Measurements from ENCODE around the gene ETS2.

The ETS2 gene

DNA sequence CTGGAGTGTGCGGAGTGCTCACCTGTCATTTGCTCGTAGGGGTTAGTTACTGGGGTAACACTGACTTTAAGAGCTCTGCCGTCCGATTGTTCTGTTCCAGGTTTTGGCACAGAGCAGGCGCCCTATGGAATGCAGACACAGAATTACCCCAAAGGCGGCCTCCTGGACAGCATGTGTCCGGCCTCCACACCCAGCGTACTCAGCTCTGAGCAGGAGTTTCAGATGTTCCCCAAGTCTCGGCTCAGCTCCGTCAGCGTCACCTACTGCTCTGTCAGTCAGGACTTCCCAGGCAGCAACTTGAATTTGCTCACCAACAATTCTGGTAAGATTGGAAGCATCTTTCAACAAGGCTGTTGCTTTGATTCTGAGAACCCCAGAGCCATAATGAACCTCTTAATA is 12.6 kb downstream of the ETS2 start:
- WGBS (ENCODE audit: extremely low coverage, insufficient coverage, low lambda C conversion rate), result no CpG with 5 or more reads among the region's 11 CpGs
- Histone ChIP-seq H3K79me2 (ENCODE audit: control insufficient read depth, insufficient read depth, low read length) (peaks cover 3% of the 10 kb centered on the region), H2BK15ac (replicated peaks; ENCODE audit: low read depth) (no peak overlapping the region), H3K4ac (ENCODE audit: low read depth, low read length) (no peak overlapping the region), H3K56ac (ENCODE audit: low read length) (no peak overlapping the region), H2BK5ac (ENCODE audit: low read length) (no peak overlapping the region), H3K27me3 (ENCODE audit: insufficient read depth, low read length, poor library complexity) (no peaks in the 10 kb centered on the region), H3K36me3 (ENCODE audit: control insufficient read depth, insufficient read depth, low read length) (peaks cover 39% of the 10 kb centered on the region), H2BK120ac (ENCODE audit: low read depth, low read length) (no peak overlapping the region), H3K23ac (ENCODE audit: low read length) (no peak overlapping the region), H3K4me3 (ENCODE audit: low read length) (no peak overlapping the region), H3K4me2 (ENCODE audit: low read length) (no peak overlapping the region), H3K18ac (ENCODE audit: low read length) (no peak overlapping the region), H3K79me1 (ENCODE audit: low read length) (peaks cover 14% of the 10 kb centered on the region), H2AK5ac (ENCODE audit: low read length) (no peak overlapping the region), H3K27ac (ENCODE audit: low read depth, low read length) (no peak overlapping the region), H3K4me1 (ENCODE audit: control insufficient read depth, low read depth, low read length) (peaks cover 11% of the 10 kb centered on the region), H4K8ac (ENCODE audit: low read depth, low read length) (no peak overlapping the region), H4K5ac (ENCODE audit: low read length) (no peak overlapping the region), H3K9ac (ENCODE audit: low read length) (no peak overlapping the region)
- DNase-seq, result no peak

DNA sequence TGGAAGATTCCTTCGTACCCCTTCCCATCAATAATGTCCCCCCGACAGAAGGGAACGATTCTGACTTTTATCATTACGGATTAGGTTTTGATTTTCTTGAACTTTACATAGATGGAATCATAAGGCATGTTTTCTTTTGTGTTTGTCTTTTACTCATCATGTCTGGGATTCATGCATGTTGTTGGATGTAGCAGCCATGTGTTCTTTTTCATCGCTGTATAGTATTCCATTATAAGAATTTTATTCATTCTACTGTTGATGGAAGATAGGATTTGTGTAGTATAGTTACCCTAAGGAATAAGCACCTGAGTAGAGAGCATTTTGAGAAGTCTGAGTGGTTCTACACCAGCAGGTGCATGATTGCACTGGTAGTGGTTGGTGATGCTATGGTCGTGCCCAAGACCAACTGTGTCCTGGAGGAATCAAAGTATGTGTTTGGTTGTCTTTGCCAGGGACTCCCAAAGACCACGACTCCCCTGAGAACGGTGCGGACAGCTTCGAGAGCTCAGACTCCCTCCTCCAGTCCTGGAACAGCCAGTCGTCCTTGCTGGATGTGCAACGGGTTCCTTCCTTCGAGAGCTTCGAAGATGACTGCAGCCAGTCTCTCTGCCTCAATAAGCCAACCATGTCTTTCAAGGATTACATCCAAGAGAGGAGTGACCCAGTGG is 13.5 kb downstream of the ETS2 start:
- Histone ChIP-seq H3K79me2 (ENCODE audit: control insufficient read depth, insufficient read depth, low read length) (peaks cover 3% of the 10 kb centered on the region), H3K36me3 (ENCODE audit: control insufficient read depth, insufficient read depth, low read length) (peaks cover 39% of the 10 kb centered on the region), H3K56ac (ENCODE audit: low read length) (no peak overlapping the region), H3K18ac (ENCODE audit: low read length) (no peak overlapping the region), H3K27ac (ENCODE audit: low read depth, low read length) (no peak overlapping the region), H2BK5ac (ENCODE audit: low read length) (no peak overlapping the region), H3K9ac (ENCODE audit: low read length) (no peak overlapping the region), H3K4me3 (ENCODE audit: low read length) (no peak overlapping the region), H2BK15ac (replicated peaks; ENCODE audit: low read depth) (no peak overlapping the region), H3K23ac (ENCODE audit: low read length) (no peak overlapping the region), H3K27me3 (ENCODE audit: insufficient read depth, low read length, poor library complexity) (no peaks in the 10 kb centered on the region), H3K4ac (ENCODE audit: low read depth, low read length) (no peak overlapping the region), H3K79me1 (ENCODE audit: low read length) (peaks cover 12% of the 10 kb centered on the region), H4K8ac (ENCODE audit: low read depth, low read length) (no peak overlapping the region), H2BK120ac (ENCODE audit: low read depth, low read length) (no peak overlapping the region), H3K4me2 (ENCODE audit: low read length) (no peak overlapping the region), H2AK5ac (ENCODE audit: low read length) (no peak overlapping the region), H4K5ac (ENCODE audit: low read length) (no peak overlapping the region), H3K4me1 (ENCODE audit: control insufficient read depth, low read depth, low read length) (peaks cover 6% of the 10 kb centered on the region)
- DNase-seq, result no peak
- no CpG with 5 or more reads among the region's 14 CpGs for WGBS (ENCODE audit: extremely low coverage, insufficient coverage, low lambda C conversion rate)

DNA sequence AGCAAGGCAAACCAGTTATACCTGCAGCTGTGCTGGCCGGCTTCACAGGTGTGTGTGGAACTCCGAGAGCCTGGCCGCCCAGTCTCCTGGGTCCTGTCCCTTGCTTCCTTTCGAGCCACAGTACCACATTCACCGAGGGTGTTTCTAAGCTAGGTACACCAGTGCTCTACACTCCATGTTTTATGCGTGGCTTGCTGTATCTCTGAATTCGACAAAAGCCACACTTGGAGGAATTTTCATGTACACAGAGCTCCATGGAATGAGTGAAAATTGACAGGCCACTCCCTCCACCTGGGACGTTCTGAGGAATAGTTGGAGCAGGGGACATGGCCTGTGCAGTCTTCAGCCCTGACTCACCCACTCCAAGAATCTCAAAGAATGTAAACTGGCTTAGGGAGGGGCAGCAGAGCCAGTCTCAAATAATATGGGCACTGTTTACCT is 14.0 kb downstream of the ETS2 start:
- H4K5ac ChIP-seq (ENCODE audit: low read length), result no peak overlapping the region
- H3K4me3 ChIP-seq (ENCODE audit: low read length), result no peak overlapping the region
- H3K4ac ChIP-seq (ENCODE audit: low read depth, low read length), result no peak overlapping the region
- no peak overlapping the region for H3K56ac ChIP-seq (ENCODE audit: low read length)
- H2BK120ac ChIP-seq (ENCODE audit: low read depth, low read length), result no peak overlapping the region
- peaks cover 1% of the 10 kb centered on the region for H3K4me1 ChIP-seq (ENCODE audit: control insufficient read depth, low read depth, low read length)
- no peaks in the 10 kb centered on the region for H3K27me3 ChIP-seq (ENCODE audit: insufficient read depth, low read length, poor library complexity)
- H3K23ac ChIP-seq (ENCODE audit: low read length), result no peak overlapping the region
- H2BK5ac ChIP-seq (ENCODE audit: low read length), result no peak overlapping the region
- no CpG with 5 or more reads among the region's 8 CpGs for WGBS (ENCODE audit: extremely low coverage, insufficient coverage, low lambda C conversion rate)
- peaks cover 36% of the 10 kb centered on the region for H3K36me3 ChIP-seq (ENCODE audit: control insufficient read depth, insufficient read depth, low read length)
- H2AK5ac ChIP-seq (ENCODE audit: low read length), result no peak overlapping the region
- H4K8ac ChIP-seq (ENCODE audit: low read depth, low read length), result no peak overlapping the region
- H3K18ac ChIP-seq (ENCODE audit: low read length), result no peak overlapping the region
- DNase-seq, result no peak
- no peak overlapping the region for H3K27ac ChIP-seq (ENCODE audit: low read depth, low read length)
- peaks cover 1% of the 10 kb centered on the region for H3K79me2 ChIP-seq (ENCODE audit: control insufficient read depth, insufficient read depth, low read length)
- H3K9ac ChIP-seq (ENCODE audit: low read length), result no peak overlapping the region
- no peak overlapping the region for H2BK15ac ChIP-seq (replicated peaks; ENCODE audit: low read depth)
- H3K4me2 ChIP-seq (ENCODE audit: low read length), result no peak overlapping the region
- peaks cover 9% of the 10 kb centered on the region for H3K79me1 ChIP-seq (ENCODE audit: low read length)

DNA sequence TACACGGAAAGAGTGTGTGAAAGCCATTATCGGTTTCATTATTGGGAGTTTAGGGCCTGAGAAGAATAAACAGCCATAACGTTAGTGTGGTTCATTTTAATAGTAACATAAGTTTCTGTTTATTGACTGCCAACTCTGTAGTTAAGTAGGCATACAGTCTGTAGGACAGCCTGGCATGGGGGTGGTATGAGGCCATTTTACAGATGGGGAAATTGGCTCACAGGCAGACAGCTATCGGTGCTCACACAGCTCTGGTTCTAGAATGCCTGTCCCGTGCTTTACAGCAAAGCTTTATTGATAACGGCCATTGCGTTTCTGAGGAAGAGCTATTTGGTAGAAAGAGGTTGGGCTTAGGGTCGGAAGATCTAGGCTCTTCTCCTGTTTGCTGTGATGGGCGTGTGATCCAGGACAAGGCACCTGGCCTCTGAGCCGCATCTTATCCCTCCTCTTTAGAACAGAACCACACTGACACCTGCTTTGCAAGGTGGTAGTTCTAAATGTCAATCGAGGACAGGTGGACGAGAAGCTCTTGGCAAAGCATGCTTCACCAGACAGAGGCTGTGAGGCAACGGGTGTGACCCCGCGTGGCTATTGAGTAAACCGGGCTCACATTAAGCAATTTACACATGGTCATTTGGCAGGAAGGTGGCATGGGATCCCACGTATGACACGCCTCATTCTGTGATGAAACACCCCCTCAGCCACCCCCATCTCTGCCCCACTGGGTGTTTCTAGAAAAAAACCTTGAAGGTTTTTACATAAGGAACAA is 14.9 kb downstream of the ETS2 start:
- Histone ChIP-seq H2BK120ac (ENCODE audit: low read depth, low read length) (no peak overlapping the region), H3K4me1 (ENCODE audit: control insufficient read depth, low read depth, low read length) (no peaks in the 10 kb centered on the region), H2AK5ac (ENCODE audit: low read length) (no peak overlapping the region), H4K5ac (ENCODE audit: low read length) (no peak overlapping the region), H2BK5ac (ENCODE audit: low read length) (no peak overlapping the region), H3K27me3 (ENCODE audit: insufficient read depth, low read length, poor library complexity) (no peaks in the 10 kb centered on the region), H4K8ac (ENCODE audit: low read depth, low read length) (no peak overlapping the region), H3K4ac (ENCODE audit: low read depth, low read length) (no peak overlapping the region), H3K56ac (ENCODE audit: low read length) (no peak overlapping the region), H3K4me2 (ENCODE audit: low read length) (no peak overlapping the region), H3K23ac (ENCODE audit: low read length) (no peak overlapping the region), H3K36me3 (ENCODE audit: control insufficient read depth, insufficient read depth, low read length) (peaks cover 31% of the 10 kb centered on the region), H3K18ac (ENCODE audit: low read length) (no peak overlapping the region), H3K79me2 (ENCODE audit: control insufficient read depth, insufficient read depth, low read length) (no peaks in the 10 kb centered on the region), H3K4me3 (ENCODE audit: low read length) (no peak overlapping the region), H3K9ac (ENCODE audit: low read length) (no peak overlapping the region), H3K27ac (ENCODE audit: low read depth, low read length) (no peak overlapping the region), H2BK15ac (replicated peaks; ENCODE audit: low read depth) (no peak overlapping the region), H3K79me1 (ENCODE audit: low read length) (peaks cover 5% of the 10 kb centered on the region)
- no CpG with 5 or more reads among the region's 18 CpGs for WGBS (ENCODE audit: extremely low coverage, insufficient coverage, low lambda C conversion rate)
- no peak for DNase-seq

DNA sequence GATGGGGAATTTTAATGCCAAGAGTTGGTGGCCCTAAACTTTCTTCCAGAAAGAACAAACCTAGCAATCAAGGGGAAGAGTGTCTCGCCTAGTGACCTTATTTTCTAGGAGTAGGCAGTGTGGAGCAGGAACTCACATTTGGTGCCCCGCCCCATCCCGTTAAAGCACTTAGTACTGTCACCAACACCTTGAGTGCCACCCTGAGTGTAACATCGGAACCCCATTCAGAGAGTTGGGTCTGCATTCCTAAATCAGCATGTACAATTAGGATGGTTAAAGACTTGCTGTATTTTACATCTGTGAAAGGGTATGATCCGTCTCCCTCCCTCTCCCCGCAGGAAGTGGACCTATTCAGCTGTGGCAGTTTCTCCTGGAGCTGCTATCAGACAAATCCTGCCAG is 15.5 kb downstream of the ETS2 start:
- Histone ChIP-seq H3K4me3 (ENCODE audit: low read length) (no peak overlapping the region), H3K9ac (ENCODE audit: low read length) (no peak overlapping the region), H4K8ac (ENCODE audit: low read depth, low read length) (no peak overlapping the region), H3K36me3 (ENCODE audit: control insufficient read depth, insufficient read depth, low read length) (peaks cover 31% of the 10 kb centered on the region), H3K27me3 (ENCODE audit: insufficient read depth, low read length, poor library complexity) (no peaks in the 10 kb centered on the region), H3K4ac (ENCODE audit: low read depth, low read length) (no peak overlapping the region), H3K4me2 (ENCODE audit: low read length) (no peak overlapping the region), H2BK120ac (ENCODE audit: low read depth, low read length) (no peak overlapping the region), H3K27ac (ENCODE audit: low read depth, low read length) (no peak overlapping the region), H3K79me2 (ENCODE audit: control insufficient read depth, insufficient read depth, low read length) (no peaks in the 10 kb centered on the region), H2AK5ac (ENCODE audit: low read length) (no peak overlapping the region), H3K18ac (ENCODE audit: low read length) (no peak overlapping the region), H3K23ac (ENCODE audit: low read length) (no peak overlapping the region), H2BK15ac (replicated peaks; ENCODE audit: low read depth) (no peak overlapping the region), H3K79me1 (ENCODE audit: low read length) (peaks cover 5% of the 10 kb centered on the region), H3K4me1 (ENCODE audit: control insufficient read depth, low read depth, low read length) (no peaks in the 10 kb centered on the region), H3K56ac (ENCODE audit: low read length) (no peak overlapping the region), H2BK5ac (ENCODE audit: low read length) (no peak overlapping the region), H4K5ac (ENCODE audit: low read length) (no peak overlapping the region)
- WGBS (ENCODE audit: extremely low coverage, insufficient coverage, low lambda C conversion rate), result no CpG with 5 or more reads among the region's 6 CpGs
- DNase-seq, result no peak

All from mesendoderm (in vitro differentiated cells).